Loucy (cell line): ENCODE measurements around the gene LRCH1.

Source experiments
- CTCF ChIP-seq: fragments of 200-600 bp; sonication (generic); conservative IDR thresholded peaks from 2 replicates; pipeline ENCODE4 v1.5.1; 2014; ENCODE audit warnings: mild to moderate bottlenecking, antibody characterized with exemption, low read length
- EZH2phosphoT487 ChIP-seq: fragments of 200-600 bp; IDR thresholded peaks from 2 replicates; pipeline ENCODE4 v1.6.1; 2018; ENCODE audit warnings: antibody characterized with exemption, mild to moderate bottlenecking, moderate library complexity, borderline replicate concordance

- TF ChIP-seq CTCF: no peak
- TF ChIP-seq EZH2phosphoT487: no peak
These were observed 67.5 kb downstream of the LRCH1 start for GRCh38 chr13:46620471-46620870.
